SU-DHL-6 (cell line): Measurements from ENCODE around the gene MEN1.

Experiments
- CTCF ChIP-seq: fragments of 200-600 bp; sonication (generic); IDR thresholded peaks from one replicate; pipeline ENCODE4 v1.5.1; 2017; ENCODE audit warnings: antibody characterized with exemption, mild to moderate bottlenecking, low read length, moderate library complexity; ENCODE audit not compliant: insufficient read depth, poor library complexity, severe bottlenecking
- EZH2phosphoT487 ChIP-seq: fragments of 200-600 bp; sonication (generic), shearing (Covaris generic); conservative IDR thresholded peaks from 2 replicates; pipeline ENCODE4 v1.6.1; 2018; ENCODE audit warnings: mild to moderate bottlenecking, antibody characterized with exemption, low read length, moderate library complexity, mixed read lengths

GRCh38 chr11:64854534-64855502, 44.5 kb upstream of the MEN1 start:
- TF ChIP-seq CTCF (no peak), EZH2phosphoT487 (no peak)
